HG02763 (cell line): Measurements from ENCODE around the gene CDC42BPB.
"Not testable (repeated sequence)": the region's sequence is repeated elsewhere in the genome, so short reads cannot be mapped to it uniquely, and the experiment has no call there.

Source experiments
- ATAC-seq: cut with Tn5 transposase; IDR thresholded peaks from one replicate; pipeline ENCODE4 v1.9.1; 2021; ENCODE audit warnings: mild to moderate bottlenecking, moderate library complexity; ENCODE audit not compliant: unreplicated experiment

Gene CDC42BPB

DNA sequence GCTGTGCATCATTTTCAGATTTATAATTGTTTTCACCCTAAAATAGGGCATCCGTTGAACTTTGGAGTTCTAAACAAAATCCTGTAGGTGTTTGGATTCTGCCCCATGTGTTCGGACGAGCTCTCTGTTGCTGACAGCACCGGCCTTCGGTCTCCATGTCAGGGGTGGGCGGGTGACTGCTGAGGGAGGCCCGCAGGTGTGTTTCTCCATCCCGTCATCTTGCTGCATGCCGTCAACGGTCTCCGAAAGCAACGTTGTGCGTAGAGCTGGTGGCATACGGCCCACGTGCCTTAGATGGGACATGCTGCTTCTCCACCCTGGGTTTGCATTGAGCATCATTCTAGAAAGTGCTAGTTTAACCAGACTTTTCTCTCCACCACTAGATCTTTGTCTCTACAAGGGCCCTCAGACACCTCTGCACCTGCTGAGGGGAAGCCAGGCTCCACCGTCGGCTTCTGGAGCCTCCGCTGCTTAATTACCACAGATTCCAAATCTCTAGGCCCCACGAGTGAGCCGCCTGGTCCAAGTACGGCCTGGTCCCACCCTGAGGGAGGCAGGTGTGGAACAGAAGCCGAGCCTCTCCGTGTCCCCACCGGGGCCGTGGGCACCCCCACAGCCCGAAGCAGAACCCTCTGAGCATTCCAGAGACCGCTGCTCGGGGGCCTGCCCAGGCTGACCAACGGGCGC, 150.6 kb downstream of the CDC42BPB start:
- no peak for ATAC-seq

DNA sequence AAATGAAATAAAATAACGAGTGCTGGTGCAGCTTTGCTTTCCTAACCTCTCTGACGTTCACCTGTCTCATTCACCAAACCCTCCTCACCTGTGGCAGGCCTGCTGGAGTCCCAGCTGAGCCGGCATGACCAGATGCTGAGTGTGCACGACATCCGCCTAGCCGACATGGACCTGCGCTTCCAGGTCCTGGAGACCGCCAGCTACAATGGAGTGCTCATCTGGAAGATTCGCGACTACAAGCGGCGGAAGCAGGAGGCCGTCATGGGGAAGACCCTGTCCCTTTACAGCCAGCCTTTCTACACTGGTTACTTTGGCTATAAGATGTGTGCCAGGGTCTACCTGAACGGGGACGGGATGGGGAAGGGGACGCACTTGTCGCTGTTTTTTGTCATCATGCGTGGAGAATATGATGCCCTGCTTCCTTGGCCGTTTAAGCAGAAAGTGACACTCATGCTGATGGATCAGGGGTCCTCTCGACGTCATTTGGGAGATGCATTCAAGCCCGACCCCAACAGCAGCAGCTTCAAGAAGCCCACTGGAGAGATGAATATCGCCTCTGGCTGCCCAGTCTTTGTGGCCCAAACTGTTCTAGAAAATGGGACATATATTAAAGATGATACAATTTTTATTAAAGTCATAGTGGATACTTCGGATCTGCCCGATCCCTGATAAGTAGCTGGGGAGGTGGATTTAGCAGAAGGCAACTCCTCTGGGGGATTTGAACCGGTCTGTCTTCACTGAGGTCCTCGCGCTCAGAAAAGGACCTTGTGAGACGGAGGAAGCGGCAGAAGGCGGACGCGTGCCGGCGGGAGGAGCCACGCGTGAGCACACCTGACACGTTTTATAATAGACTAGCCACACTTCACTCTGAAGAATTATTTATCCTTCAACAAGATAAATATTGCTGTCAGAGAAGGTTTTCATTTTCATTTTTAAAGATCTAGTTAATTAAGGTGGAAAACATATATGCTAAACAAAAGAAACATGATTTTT, 151.9 kb downstream of the CDC42BPB start:
- no peak for ATAC-seq

DNA sequence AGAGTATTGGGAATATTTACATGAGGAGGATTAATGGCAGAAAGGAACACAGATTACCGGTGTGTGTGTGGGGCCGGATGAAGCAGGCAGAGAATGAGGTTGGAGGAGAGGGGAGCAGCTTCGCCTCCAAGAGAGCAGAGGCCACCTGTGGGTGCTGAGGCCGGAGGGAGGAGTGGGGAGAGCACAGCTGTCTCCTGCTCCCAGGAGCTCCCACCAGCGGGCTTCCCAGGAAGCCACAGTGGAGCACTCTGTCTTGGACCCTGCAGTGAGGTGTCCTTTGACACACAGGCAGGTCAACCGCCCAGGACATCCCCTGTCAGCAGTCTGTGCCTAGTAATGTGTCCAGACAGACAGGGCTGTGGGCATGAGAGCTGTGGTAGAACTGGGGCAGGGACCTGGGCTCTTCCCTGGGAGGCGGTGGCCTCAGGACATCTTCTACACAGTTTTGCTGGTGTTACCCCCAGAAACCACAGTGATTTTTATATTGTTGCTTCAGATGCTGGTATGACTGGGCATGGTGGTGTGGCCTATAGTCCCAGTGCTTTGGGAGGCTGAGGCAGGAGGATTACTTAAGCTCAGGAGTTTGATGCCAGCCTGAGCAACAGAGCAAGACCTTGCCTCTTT, 153.3 kb downstream of the CDC42BPB start:
- no peak for ATAC-seq

DNA sequence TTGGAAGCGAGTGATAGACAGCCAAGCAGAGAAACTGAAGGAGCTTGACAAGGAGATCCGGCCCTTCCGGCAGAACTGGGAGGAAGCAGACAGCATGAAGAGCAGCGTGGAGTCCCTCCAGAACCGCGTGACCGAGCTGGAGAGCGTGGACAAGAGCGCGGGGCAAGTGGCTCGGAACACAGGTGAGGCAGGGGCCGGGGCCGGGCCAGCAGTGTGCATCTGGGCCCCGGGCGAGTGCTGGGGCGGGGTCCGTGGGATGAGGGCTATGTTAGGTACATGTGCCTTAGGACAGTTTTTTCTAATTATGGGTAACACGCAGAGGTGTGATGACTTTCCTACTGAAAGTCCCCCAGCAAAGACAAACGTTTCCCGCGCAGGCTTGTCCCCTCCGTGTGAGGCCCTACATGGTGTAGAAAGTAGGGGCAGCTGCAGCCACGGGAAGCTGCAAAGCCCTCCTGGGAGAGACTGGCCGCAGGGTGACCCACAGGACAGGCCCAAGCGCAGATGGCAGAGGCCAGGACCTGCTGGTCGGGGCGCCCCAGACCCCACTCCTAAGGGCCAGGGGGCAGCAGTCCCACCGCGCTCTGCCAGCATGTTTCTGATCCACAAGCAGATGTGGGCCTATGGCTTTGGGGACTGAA, 154.0 kb downstream of the CDC42BPB start:
- no peak for ATAC-seq

DNA sequence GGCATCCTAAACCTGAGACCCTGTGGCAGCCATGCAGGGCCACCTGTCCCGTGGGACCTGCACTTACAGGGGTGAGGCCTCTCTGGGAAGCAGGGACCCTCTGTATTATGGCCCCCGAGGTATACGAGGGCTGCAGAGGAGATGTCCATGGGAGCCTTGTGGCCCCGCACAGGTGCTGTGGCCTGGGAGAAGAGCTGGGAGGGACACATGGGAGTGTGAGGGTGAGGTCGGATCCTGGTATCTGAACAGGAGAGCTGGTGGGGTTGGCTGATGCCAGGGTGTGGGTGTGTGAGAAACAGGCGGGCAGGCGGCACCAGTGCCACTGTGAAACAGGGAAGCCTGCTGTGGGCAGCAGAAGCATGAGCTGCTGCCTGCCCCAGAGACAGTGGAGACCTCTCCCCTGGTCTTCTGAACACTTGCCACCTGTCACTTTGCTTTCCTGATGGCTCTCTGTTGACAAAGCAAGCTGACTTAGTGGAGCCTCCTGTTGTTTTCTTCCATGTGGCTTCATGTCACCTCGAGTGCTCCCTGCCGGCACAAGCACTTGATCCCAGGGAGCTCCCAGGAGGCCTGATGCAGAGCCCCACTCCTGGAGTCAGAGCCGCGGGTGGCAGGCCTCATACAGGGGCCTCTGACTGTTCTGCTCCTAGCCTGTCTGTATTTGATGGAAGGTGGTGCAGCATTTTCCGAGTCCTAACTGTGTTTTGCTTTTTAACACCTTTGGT, 154.7 kb downstream of the CDC42BPB start:
- no peak for ATAC-seq

DNA sequence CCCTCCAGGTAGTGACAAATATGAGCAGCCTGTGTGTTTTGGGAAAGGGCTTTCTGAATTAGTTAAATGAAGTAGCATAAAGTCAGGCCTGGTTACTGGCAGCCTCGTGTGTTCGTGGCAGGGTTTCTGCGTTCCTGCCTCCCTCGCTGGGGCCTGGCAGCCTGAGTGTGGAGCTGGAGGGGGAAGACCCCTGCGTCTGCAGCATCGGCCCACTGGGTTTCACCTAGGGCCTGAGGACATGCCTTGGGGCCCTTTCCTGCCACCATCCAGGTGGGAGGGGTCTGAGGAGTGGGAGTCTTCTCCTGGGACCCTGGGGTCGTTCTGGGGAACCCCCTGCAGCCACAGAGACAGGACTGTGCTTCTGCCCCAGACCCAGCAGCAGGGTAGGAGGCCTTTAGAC, 155.3 kb downstream of the CDC42BPB start:
- peak; percentile 12 for ATAC-seq

DNA sequence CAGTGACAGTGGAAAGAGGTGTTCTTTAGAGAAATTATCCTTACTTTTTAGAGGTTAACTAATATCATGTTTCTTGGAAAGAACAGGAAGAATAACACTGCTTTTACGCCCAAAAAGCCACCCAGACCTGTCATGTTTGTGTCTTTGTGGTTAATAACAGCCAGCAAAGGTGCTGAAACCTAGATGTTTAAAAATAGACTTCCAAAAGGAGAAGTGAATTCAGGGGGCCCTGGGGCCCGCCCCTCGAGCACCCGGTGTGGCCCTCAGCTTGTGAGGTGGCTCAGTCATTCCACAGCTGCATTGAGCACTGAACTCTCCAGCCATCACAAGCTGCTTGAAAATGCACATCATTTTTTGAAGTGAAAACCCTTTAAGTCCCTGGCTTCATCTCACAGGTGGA, 155.7 kb downstream of the CDC42BPB start:
- ATAC-seq = peak; percentile 66

DNA sequence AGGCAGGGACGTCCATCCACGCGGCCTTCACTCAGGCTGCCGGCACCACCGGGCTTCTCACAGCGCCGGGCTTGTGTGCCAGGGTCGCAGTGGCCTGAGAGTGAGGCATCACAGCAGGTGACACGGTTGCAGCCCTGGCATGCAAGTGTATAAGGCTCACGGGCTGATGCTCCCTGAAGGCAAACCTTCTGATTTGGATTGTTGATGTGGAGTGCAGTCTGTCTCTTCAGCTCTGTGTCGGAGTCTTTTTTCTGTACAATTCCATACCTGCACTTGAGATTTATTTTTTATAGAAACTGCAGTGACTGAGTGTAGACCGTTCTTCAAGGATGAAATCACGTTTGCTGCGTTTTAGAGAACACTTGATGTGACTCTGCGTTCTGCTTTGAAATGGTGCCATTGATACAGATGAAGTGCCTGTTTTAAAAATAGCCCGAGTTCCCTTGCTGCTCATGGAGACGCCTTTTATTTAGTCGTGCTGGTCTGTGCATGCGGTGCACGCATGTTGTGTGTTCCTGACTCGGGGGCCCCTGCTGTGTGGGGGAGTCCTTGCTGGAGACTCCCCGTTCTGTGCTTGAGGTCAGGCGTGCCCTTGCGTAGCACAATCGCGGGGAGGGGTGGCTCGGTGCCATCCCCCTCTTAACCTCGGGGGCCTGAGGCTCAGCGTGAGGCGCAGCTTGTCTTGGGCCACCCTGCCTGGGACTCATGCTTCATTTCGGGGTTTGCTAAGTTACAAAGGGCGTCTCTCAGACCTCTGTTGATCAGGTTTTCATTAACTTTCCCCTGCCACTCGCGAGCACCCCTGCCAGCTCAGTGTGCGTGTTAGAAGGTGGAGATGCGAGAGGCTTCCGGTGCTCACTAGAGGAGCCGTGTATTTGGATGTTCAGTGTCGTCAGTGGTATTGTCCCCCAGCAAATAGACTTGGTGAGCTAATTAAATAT, 156.4 kb downstream of the CDC42BPB start:
- peak; percentile 55 for ATAC-seq

DNA sequence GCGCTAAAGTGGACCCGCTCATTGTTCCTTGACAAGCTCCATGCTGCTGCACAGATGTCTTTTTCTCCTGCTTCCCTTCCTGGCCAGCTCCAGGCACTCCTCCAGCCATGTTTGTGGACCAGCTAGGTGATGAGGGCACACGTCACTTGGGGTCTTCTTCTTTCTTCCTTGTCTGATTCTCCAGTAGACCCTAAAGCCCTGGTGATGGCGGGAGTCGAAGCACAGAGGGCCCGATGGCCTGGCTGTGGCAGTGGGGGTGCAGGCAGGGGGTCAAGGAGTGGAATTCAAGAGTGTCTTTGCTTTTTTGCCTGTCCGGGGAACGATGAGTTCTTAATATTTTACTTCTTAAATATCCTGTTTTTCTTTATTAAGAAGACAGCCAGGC, 157.8 kb downstream of the CDC42BPB start:
- ATAC-seq = no peak

DNA sequence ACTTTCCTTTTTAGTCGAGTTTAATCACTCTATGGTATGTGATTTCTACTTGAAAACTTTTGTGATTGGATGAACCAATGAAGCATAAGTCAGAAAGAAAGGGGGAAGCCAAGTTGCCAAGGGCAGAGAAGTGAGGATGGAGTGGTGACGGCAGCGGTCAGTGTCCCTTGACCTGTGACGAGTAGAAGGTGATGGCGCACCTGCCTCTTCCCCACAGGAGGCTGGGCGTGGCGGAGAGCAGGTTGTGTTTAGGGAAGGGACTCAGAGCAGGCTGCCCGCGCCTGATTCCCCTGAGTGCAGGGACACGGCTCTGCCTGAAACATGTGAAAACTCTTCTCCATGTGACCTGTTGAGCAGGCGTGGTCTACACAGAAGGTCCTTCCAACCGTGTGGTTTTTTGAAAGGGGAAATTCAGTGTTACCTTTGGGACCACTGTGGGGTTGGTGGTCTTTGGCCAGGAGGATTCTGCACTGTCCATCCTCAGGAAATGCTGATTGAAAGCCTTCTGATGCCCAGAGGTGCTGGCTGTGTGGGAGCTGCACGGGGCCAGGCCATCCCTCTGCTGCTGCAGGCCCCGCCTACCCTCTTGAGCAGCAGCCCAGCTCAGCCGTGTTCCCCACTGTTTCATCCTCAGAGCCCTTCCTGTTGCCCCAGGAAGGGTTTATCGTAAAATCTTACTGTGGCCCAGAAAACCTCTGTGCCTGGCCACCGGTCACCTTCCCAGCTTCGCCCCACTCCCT, 158.4 kb downstream of the CDC42BPB start:
- ATAC-seq = no peak

DNA sequence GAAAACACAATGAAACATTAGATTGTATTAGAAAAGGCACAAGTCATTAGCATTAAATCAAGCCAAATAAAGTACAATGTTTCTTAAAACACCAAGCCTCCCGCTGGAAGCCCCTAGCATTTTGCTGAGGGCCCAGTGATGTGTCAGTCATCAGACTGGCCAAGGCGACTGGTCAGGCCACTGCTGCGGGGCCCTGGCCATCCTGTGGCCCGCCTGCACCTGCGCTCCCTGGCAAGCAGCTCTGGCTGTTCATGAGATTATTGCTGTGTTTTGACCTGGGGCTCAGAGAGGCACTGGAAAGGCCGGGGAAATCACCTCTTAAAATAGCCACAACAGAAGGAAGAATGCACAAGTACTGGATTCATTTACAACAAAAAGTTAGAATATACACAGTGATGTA, 159.1 kb downstream of the CDC42BPB start:
- no peak for ATAC-seq

DNA sequence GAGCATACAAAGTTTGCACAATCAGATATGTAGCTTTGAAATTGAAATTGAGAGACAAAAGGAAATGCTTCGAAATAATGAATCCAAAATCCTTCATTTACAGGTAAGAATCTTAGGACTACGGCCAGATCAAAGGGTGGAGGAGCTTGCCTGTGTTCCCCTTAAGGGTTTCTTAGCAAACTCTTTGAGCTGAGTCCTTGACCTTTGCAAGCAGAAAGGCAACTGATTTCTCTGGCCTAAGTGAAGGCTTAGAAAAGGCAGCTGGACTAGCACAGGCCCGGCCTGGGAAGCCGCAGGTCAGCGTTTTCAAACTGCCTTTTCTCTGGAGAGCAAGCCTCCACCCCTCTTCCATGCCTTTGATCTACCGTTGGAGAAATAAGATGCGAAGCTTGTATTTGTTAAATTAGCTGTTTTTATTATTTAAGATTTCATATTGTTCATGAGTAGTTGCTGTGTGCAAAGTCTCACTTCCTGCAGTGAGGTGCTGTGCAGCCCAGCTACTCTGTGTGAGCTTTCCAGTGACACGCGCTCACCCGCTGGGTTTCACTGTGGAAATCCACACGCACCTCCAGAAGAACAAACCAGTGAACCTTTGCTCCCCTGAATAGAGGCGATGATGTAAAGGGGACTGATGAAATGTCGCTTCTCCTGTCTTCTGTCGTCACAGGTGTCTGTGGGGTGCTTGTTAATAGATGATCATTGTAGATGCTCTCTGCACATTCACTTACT, 159.9 kb downstream of the CDC42BPB start:
- no peak for ATAC-seq

DNA sequence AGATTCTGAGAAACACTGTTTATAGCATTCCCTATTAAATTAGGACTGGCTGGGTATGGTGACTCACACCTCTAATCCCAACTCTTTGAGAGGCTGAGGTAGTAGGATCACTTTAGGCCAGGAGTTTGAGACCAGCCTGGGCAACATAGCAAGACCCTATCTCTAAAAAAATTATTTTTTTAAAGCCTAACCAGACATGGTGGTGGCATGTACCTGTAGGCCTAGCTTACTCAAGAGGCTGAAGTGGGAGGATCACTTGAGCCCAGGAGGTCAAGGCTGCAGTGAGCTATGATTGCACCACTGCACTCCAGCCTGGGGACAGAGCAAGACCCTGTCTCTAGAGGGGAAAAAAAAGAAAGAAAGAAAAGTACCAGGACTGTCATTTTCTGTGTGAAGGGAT, 160.6 kb downstream of the CDC42BPB start:
- not testable (repeated sequence) for ATAC-seq

DNA sequence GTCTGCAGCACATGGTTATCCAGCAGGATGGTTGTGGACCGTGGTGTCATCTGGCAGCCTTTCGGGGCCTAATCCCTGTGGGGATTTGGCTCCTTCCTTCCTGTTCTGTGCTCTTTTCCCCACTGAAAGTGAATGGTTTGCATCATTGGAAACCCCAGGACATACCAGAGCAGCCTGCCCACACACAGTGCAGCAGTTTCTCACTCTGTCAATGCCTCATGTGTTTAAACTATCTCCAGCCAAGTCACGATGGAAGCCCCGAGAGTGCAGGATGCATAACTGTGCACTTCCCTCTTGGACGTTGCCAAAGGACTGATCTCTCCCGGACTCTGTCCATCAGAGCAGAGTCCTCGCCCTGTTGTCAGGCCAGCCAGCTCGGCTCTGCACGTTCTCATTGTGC, 163.9 kb downstream of the CDC42BPB start:
- ATAC-seq = no peak

DNA sequence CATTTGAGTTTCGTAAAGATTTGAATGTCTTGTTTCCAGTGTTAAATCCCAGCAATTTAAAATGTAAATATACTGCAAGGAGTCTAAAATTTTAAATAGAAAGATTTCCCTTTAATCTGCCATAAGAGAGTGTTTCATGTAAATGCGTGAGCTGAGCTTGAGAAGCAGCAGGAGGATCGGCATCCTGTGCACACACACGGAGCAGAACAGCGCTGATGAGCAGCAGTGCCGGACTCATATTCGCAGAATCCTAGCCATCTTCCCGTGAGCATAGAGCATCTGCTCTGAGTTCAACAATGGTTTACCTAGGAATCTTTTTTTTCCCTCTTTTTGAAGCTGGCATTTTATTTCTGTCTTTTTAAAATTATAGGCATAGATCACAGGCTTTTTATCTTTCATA, 164.7 kb downstream of the CDC42BPB start:
- ATAC-seq = no peak

DNA sequence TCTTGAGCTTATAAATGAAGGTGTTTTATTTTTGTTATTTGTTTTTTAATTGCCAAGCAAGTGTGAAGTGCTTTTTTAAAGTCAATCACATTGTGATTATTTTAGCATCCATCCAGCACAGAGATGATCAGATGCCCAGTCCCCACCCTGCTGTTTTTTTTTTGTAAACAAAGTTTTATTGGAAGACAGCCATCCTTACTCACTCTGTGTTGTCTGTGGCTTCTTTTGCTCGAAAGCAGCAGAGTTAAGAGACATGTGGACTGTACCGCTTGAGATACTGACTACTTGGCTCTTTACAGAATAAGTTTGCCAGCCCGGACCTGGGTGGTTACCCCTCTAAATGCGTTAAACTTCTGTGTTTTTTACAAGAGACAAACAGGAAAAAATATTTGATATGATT, 165.8 kb downstream of the CDC42BPB start:
- ATAC-seq = no peak

DNA sequence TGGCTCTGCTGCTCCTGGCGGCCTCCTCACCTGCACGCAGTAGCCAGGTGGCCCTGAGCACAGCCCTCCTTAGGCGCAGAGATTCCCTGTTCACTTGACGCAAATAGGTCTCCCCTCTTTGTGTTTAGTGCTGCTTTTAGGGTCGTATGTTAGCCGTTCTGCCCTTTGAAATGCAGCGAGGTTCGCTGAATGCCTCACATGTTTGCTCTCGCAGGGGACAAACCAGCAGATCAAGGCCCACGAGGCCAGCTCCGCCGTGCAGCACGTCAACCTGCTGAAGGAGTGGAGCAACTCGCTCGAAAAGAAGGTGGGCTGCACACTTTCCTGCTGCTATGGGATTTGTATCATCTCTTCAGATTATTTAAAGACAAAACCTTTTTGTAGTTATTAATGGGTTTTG, 166.2 kb downstream of the CDC42BPB start:
- ATAC-seq = no peak

DNA sequence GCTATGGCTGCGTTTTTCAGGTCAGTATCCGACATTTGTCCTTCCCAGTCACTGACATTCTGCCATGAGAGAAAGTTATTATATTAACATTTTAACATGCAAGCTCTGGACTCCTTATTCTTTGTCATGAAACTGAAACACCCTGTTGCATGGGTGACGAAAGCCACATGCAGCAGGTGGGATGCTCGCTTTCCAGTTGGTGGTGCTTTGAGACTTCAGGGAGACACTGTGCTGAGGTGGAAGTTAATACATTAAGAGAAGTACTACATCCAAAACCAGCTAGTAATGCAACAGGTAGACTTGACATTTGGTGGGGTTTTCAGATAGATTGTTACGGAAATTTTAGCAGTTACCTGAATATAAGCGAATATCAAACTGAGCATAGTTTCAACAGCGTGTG, 167.7 kb downstream of the CDC42BPB start:
- ATAC-seq = no peak
